ENCODE data around the gene BAK1. TPM values are rescaled to one million over a fixed set of nuclear protein-coding genes. Genes with fewer than 3 reads are reported as not detected.

Gene BAK1
- total and polyA plus RNA-seq, 2 of the 13 experiments (the other 11 are each of a cell fraction or from before 2014, with no cell fraction given) = 15.0 to 23.8 TPM

GRCh38 chr6:33567836-33568235 lies 12.2 kb downstream of the BAK1 start:
- POLR2A ChIA-PET = no interaction called here
- H3K79me2 ChIP-seq (ENCODE audit: insufficient read depth, low read length) = no peaks in the 10 kb centered on the region
- peaks cover 18% of the 10 kb centered on the region for H3K4me1 ChIP-seq (ENCODE audit: insufficient read depth, low read length)
- no peaks in the 10 kb centered on the region for H3K27me3 ChIP-seq (ENCODE audit: control insufficient read depth in 1 of 2, insufficient read depth in 2 of 2, low read length in 2 of 2)
- DNase-seq (ENCODE audit: low spot score) = no peak
- no peak overlapping the region for H2AFZ ChIP-seq (ENCODE audit: low read length)
- H3K27ac ChIP-seq (ENCODE audit: extremely low read length, insufficient read depth, low read length) = no peak overlapping the region
- peaks cover 0 to 1% of the 10 kb centered on the region in 2 experiments; a peak in 1 of 5 replicates for H3K36me3 ChIP-seq (replicated peaks in 1 of 2; ENCODE audit: control insufficient read depth in 1 of 2, insufficient read depth in 2 of 2, low read length in 2 of 2)
- no peak for ATAC-seq
- H4K20me1 ChIP-seq (ENCODE audit: insufficient read depth, low read length) = no peaks in the 10 kb centered on the region
- no peaks in the 10 kb centered on the region for H3K9me3 ChIP-seq (ENCODE audit: low read length)
- FAIRE-seq = no peak
- BruUV-seq (replicated peaks) = no TSS peak
- intact Hi-C loops (cut with micrococcal nuclease; ENCODE audit: unreplicated experiment) (no loop called here), in situ Hi-C loops (cut with HindIII; ENCODE audit: extremely low pct_ligation_motif_present, low pct_unique_long_range_greater_than_20kb) (no loop called here)
- H3K9ac ChIP-seq (ENCODE audit: insufficient read depth, low read depth, low read length) = no peak overlapping the region
- H3K4me3 ChIP-seq (replicated peaks in 1 of 3; ENCODE audit: insufficient read depth in 1 of 3, low read depth in 2 of 3, low read length in 3 of 3) = no peak overlapping the region
- CTCF ChIA-PET (ENCODE audit: low intra/inter-chr PET ratio, low total read pairs) = no interaction called here
- no peak overlapping the region for H3K4me2 ChIP-seq (ENCODE audit: low read depth, low read length)
- WGBS (ENCODE audit: low lambda C conversion rate) = 74% methylated on average over 8 of the region's 8 CpGs
- no peak for TF ChIP-seq ZFP37 (CRISPR knock-in tag; IDR thresholded peaks at IDR 0.05; ENCODE audit: borderline replicate concordance)
- TF ChIP-seq ZNF335 (CRISPR knock-in tag; IDR thresholded peaks at IDR 0.05) = no peak
- TF ChIP-seq NFYC (CRISPR knock-in tag; IDR thresholded peaks at IDR 0.05) = no peak
- TF ChIP-seq ZNF883 (CRISPR knock-in tag; IDR thresholded peaks at IDR 0.05; ENCODE audit: not compliant biosample characterization) = no peak
- no peak for TF ChIP-seq BRF2 (CRISPR knock-in tag; IDR thresholded peaks at IDR 0.05)
- TF ChIP-seq ZC3H13 (CRISPR knock-in tag; IDR thresholded peaks at IDR 0.05) = no peak
- TF ChIP-seq CBX2 (IDR thresholded peaks at IDR 0.05; ENCODE audit: low read depth, low read length) = no peak
- no peak for TF ChIP-seq CBX2 (CRISPR knock-in tag; IDR thresholded peaks at IDR 0.05; ENCODE audit: low read depth)
- TF ChIP-seq ZFP91 (CRISPR knock-in tag; IDR thresholded peaks at IDR 0.05; ENCODE audit: borderline replicate concordance) = no peak
- TF ChIP-seq ZNF407 (CRISPR knock-in tag; IDR thresholded peaks at IDR 0.05; ENCODE audit: not compliant biosample characterization) = no peak
- TF ChIP-seq ZBTB44 (CRISPR knock-in tag; IDR thresholded peaks at IDR 0.05) = no peak

Measured in HepG2 (cell line).